Measurements from ENCODE around the gene FLNC. TPM values are rescaled to one million over a fixed set of nuclear protein-coding genes. Genes with fewer than 3 reads are reported as not detected.

Gene FLNC
- total and polyA plus RNA-seq, 2 donors (not counting 1 experiment from before 2014, with no cell fraction given): 0.01 TPM; not detected in 1

DNA sequence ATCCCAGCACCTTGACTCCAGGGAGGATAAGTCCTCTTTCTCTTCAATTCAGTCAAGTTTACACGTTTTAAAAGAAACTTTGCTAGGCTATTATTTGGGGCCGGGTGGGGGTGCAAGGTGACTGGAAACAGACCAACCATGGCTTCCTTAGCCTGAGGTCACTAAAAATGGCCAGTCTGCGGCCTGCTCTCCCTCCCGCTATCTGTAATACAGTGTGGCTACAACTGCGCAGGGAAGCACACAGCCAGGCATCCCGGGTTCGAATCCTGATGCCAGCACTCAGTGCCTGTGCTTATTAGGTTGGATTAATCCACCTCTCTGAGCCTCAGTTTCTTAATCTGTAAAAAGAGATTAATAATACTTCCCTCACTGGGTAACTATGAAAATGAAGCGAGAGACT lies 51.9 kb downstream of the FLNC start:
- no peak overlapping the region for H3K9ac ChIP-seq (ENCODE audit: low read length)

More for the DNA sequence above, 51.9 kb downstream of the FLNC start:
- Histone ChIP-seq H3K27ac (ENCODE audit: low read length in 2 of 2) (no peak overlapping the region), H4K20me1 (ENCODE audit: control insufficient read depth, insufficient read depth, low read length, poor library complexity, severe bottlenecking) (no peaks in the 10 kb centered on the region), H2AFZ (ENCODE audit: insufficient read depth, low read depth, low read length, poor library complexity, severe bottlenecking) (no peak overlapping the region), H3K36me3 (replicated peaks in 1 of 2; ENCODE audit: control extremely low read depth in 1 of 2, control insufficient read depth in 1 of 2, extremely low read depth in 1 of 2, insufficient read depth in 2 of 2, low read length in 1 of 2) (no peaks in the 10 kb centered on the region), H3K79me2 (ENCODE audit: control insufficient read depth, insufficient read depth, low read length) (no peaks in the 10 kb centered on the region), H3K9me3 (ENCODE audit: control extremely low read depth in 1 of 3, control insufficient read depth in 2 of 3, insufficient read depth in 1 of 3, low read length in 2 of 3) (no peaks in the 10 kb centered on the region), H3K4me3 (ENCODE audit: control extremely low read depth in 1 of 5, extremely low read depth in 1 of 5, insufficient read depth in 1 of 5, low read depth in 2 of 5, low read length in 4 of 5) (no peak overlapping the region), H3K4me2 (replicated peaks; ENCODE audit: low read depth, low read length, poor library complexity, severe bottlenecking) (no peak overlapping the region), H3K4me1 (ENCODE audit: control insufficient read depth in 2 of 2, insufficient read depth in 2 of 2, low read length in 2 of 2) (peaks cover 0 to 6% of the 10 kb centered on the region in 2 donors), H3K27me3 (replicated peaks in 1 of 4; ENCODE audit: control extremely low read depth in 1 of 4, control insufficient read depth in 3 of 4, insufficient read depth in 4 of 4, low read length in 3 of 4) (peaks cover 0 to 12% (median 3%) of the 10 kb centered on the region in 4 experiments)
- no peak overlapping the region for H3K4me3 Mint-ChIP-seq
- H3K4me1 Mint-ChIP-seq: peaks cover 3% of the 10 kb centered on the region
- DNase-seq (no peak), ATAC-seq (ENCODE audit: low read depth) (no peak)
- no peak overlapping the region for H3K27ac Mint-ChIP-seq
- POLR2A ChIA-PET: interaction anchor here (0.7 to 2.0 kb wide), 2 partner anchors 19 to 43 kb away, joined by 4 to 6 read pairs; partner anchors contain the start of gene ATP6V1F
- CTCF ChIA-PET: interaction anchor here (0.6 to 2.3 kb wide), 7 partner anchors 22 to 340 kb away, joined by 4 to 13 read pairs (median 5); no protein-coding TSS in a partner anchor
- TF ChIP-seq, protein P1, sequence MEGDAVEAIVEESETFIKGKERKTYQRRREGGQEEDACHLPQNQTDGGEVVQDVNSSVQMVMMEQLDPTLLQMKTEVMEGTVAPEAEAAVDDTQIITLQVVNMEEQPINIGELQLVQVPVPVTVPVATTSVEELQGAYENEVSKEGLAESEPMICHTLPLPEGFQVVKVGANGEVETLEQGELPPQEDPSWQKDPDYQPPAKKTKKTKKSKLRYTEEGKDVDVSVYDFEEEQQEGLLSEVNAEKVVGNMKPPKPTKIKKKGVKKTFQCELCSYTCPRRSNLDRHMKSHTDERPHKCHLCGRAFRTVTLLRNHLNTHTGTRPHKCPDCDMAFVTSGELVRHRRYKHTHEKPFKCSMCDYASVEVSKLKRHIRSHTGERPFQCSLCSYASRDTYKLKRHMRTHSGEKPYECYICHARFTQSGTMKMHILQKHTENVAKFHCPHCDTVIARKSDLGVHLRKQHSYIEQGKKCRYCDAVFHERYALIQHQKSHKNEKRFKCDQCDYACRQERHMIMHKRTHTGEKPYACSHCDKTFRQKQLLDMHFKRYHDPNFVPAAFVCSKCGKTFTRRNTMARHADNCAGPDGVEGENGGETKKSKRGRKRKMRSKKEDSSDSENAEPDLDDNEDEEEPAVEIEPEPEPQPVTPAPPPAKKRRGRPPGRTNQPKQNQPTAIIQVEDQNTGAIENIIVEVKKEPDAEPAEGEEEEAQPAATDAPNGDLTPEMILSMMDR (IDR thresholded peaks at IDR 0.05): no peak
- WGBS (ENCODE audit: insufficient coverage): 92% methylated on average over 5 of the region's 8 CpGs
- intact Hi-C loops (cut with micrococcal nuclease): no loop called here
- no peaks in the 10 kb centered on the region for H3K9me3 Mint-ChIP-seq (ENCODE audit: insufficient read depth)
- H3K27me3 Mint-ChIP-seq: peaks cover 4% of the 10 kb centered on the region

Measured in B cell (primary cell).